B cell (primary cell): ENCODE results near the gene NKX2-3. TPM values are rescaled to one million over a fixed set of nuclear protein-coding genes. Genes with fewer than 3 reads are reported as not detected.

Experiments
- ATAC-seq: fragments of 200-7000 bp; cut with Tn5 transposase; one replicate; pipeline ENCODE4 v1.10.0; 2021; ENCODE audit warnings: low read depth, mild to moderate bottlenecking, moderate number of reproducible peaks, moderate library complexity
- CTCF ChIA-PET: fragments of 350-600 bp; sonication (Branson Sonifier 250); formaldehyde crosslinking; loops from one replicate; lab custom pipeline; 2021; ENCODE audit warnings: antibody characterized with exemption, inconsistent platforms; lab: Charles Lee
- POLR2A ChIA-PET: fragments of 350-600 bp; sonication (Branson Sonifier 250); formaldehyde crosslinking; loops from one replicate; lab custom pipeline; 2021; ENCODE audit warnings: antibody characterized with exemption; lab: Charles Lee
- DNase-seq: peaks from one replicate; pipeline ENCODE4 v3.0.0; 2013
- H2AFZ ChIP-seq: 2 replicates; pipeline ENCODE4 v1.6.1; 2012; ENCODE audit warnings: mild to moderate bottlenecking, low read depth, low read length; ENCODE audit not compliant: insufficient read depth, poor library complexity, severe bottlenecking
- H3K27ac ChIP-seq, 2 donors: 1 replicate in 1 of 2; 2 replicates in 1 of 2; pipeline ENCODE4 v1.5.1; 2012 to 2013; ENCODE audit warnings: low read length in 2 of 2, mild to moderate bottlenecking in 2 of 2, moderate library complexity in 1 of 2
- H3K27me3 ChIP-seq, 4 experiments: fragments of 200-600 bp in 1 of 4; sonication (generic) in 1 of 4; replicated peaks in 1 of 4; 1 replicate in 2 of 4; 2 replicates in 2 of 4; pipeline versions ENCODE4 v1.6.1 to v1.7.0; 2013 to 2016; ENCODE audit warnings: low read length in 3 of 4, mild to moderate bottlenecking in 2 of 4, mixed read lengths in 1 of 4, moderate library complexity in 1 of 4; ENCODE audit not compliant: insufficient read depth in 4 of 4, control insufficient read depth in 3 of 4; ENCODE audit errors: control extremely low read depth in 1 of 4
- H3K36me3 ChIP-seq, 2 experiments: replicated peaks in 1 of 2; 1 replicate in 1 of 2; 2 replicates in 1 of 2; pipeline versions ENCODE4 v1.6.1 to v1.7.1; 2013; ENCODE audit warnings: low read length in 1 of 2; ENCODE audit not compliant: insufficient read depth in 2 of 2, control insufficient read depth in 1 of 2; ENCODE audit errors: control extremely low read depth in 1 of 2, extremely low read depth in 1 of 2
- H3K4me1 ChIP-seq, 2 donors: fragments of 200-600 bp in 1 of 2; sonication (generic) in 1 of 2; 1 replicate in 1 of 2; 2 replicates in 1 of 2; pipeline versions ENCODE4 v1.5.1 to v1.6.1; 2013 to 2017; ENCODE audit warnings: low read length in 2 of 2; ENCODE audit not compliant: control insufficient read depth in 2 of 2, insufficient read depth in 2 of 2
- H3K4me2 ChIP-seq: replicated peaks from 2 replicates; pipeline ENCODE3; 2012; ENCODE audit warnings: mild to moderate bottlenecking, low read depth, low read length; ENCODE audit not compliant: poor library complexity, severe bottlenecking
- H3K4me3 ChIP-seq, 5 experiments: fragments of 200-600 bp in 1 of 5; sonication (generic) in 1 of 5; 1 replicate in 3 of 5; 2 replicates in 2 of 5; pipeline versions ENCODE4 v1.5.1 to v1.7.0; 2011 to 2016; ENCODE audit warnings: low read length in 4 of 5, mild to moderate bottlenecking in 4 of 5, low read depth in 2 of 5, control low read depth in 1 of 5, moderate library complexity in 1 of 5; ENCODE audit not compliant: insufficient read depth in 1 of 5; ENCODE audit errors: control extremely low read depth in 1 of 5, extremely low read depth in 1 of 5
- H3K79me2 ChIP-seq: fragments of 200-600 bp; sonication (generic); one replicate; pipeline ENCODE4 v1.6.0; 2016; ENCODE audit warnings: low read length; ENCODE audit not compliant: control insufficient read depth, insufficient read depth
- H3K9ac ChIP-seq: fragments of 200-600 bp; sonication (generic); 2 replicates; pipeline ENCODE4 v1.6.1; 2017; ENCODE audit warnings: mild to moderate bottlenecking, low read length, moderate library complexity
- H3K9me3 ChIP-seq, 3 donors: one replicate each; pipeline versions ENCODE4 v1.6.1 to v1.7.1; 2013; ENCODE audit warnings: low read length in 2 of 3; ENCODE audit not compliant: control insufficient read depth in 2 of 3, insufficient read depth in 1 of 3; ENCODE audit errors: control extremely low read depth in 1 of 3
- H4K20me1 ChIP-seq: 2 replicates; pipeline ENCODE4 v1.6.0; 2012; ENCODE audit warnings: mild to moderate bottlenecking, low read length; ENCODE audit not compliant: insufficient read depth, control insufficient read depth, poor library complexity, severe bottlenecking
- H3K27ac Mint-ChIP-seq: one replicate; pipeline ENCODE4 v1.8.0; 2021; ENCODE audit warnings: mixed read lengths
- H3K27me3 Mint-ChIP-seq: one replicate; pipeline ENCODE4 v1.8.0; 2021; ENCODE audit warnings: mixed read lengths
- H3K4me1 Mint-ChIP-seq: one replicate; pipeline ENCODE4 v1.8.0; 2021; ENCODE audit warnings: mixed read lengths
- H3K4me3 Mint-ChIP-seq: one replicate; pipeline ENCODE4 v1.8.0; 2021; ENCODE audit warnings: mixed read lengths
- H3K9me3 Mint-ChIP-seq: one replicate; pipeline ENCODE4 v1.8.0; 2022; ENCODE audit warnings: mixed read lengths; ENCODE audit not compliant: insufficient read depth
- CTCF ChIP-seq: fragments of 200-600 bp; IDR thresholded peaks from one replicate; pipeline ENCODE4 v1.8.0; 2022; ENCODE audit warnings: antibody characterized with exemption, mild to moderate bottlenecking
- EZH2 ChIP-seq: IDR thresholded peaks from 2 replicates; pipeline ENCODE4 v1.6.1; 2012; ENCODE audit warnings: borderline replicate concordance, low read depth, mild to moderate bottlenecking, moderate library complexity, low read length; ENCODE audit not compliant: insufficient read depth, poor library complexity, severe bottlenecking
- WGBS: methylation state at CpG from one replicate; pipeline ENCODE4 v1.1.5; 2013; ENCODE audit warnings: missing lambda C conversion rate; ENCODE audit not compliant: insufficient coverage; 5-methylcytosine and 5-hydroxymethylcytosine counted together
- intact Hi-C: fragments of 100-400 bp; cut with micrococcal nuclease; formaldehyde crosslinking; loops from one replicate; pipeline ENCODE4 v1.10.0; 2022
- polyA plus RNA-seq: library from polyadenylated mRNA; depleted of rRNA; stranded (reverse); fragments of >200 nt; gene quantifications from 2 replicates; pipeline ENCODE4 v1.2.3, GENCODE V29; 2012
- total RNA-seq, 2 donors: library from RNA; stranded (reverse); fragments of 120-200 nt in 1 of 2; gene quantifications; 1 replicate in 1 of 2; 2 replicates in 1 of 2; pipeline versions ENCODE4 v1.2.3 to v1.2.4, GENCODE V29; 2013 to 2022

The NKX2-3 gene
- total and polyA plus RNA-seq, 2 donors (not counting 1 experiment from before 2014, with no cell fraction given) = not detected

GRCh38 chr10:99533496-99534449 lies 1.0 kb downstream of the NKX2-3 start:
- no peak overlapping the region for H3K4me3 ChIP-seq
- H3K27ac ChIP-seq = no peak overlapping the region
- ChIA-PET POLR2A (no interaction called here), CTCF (no interaction called here)
- Mint-ChIP-seq H3K4me1 (peaks cover 70% of the 10 kb centered on the region), H3K27ac (peak overlapping the region; percentile 63), H3K9me3 (no peaks in the 10 kb centered on the region), H3K27me3 (peaks cover 87% of the 10 kb centered on the region), H3K4me3 (peak overlapping the region; percentile 86)
- 8% methylated on average over 27 of the region's 38 CpGs for WGBS
- peak overlapping the region; percentile 86 for H3K4me2 ChIP-seq
- no peak for TF ChIP-seq CTCF
- TF ChIP-seq EZH2 = no peak
- peaks cover 0 to 95% (median 82%) of the 10 kb centered on the region in 4 experiments for H3K27me3 ChIP-seq
- no peak for ATAC-seq
- peaks cover 75 to 81% of the 10 kb centered on the region in 2 donors for H3K4me1 ChIP-seq
- H2AFZ ChIP-seq = no peak overlapping the region
- no peak overlapping the region for H3K9ac ChIP-seq
- H3K79me2 ChIP-seq = no peaks in the 10 kb centered on the region
- H4K20me1 ChIP-seq = no peaks in the 10 kb centered on the region
- H3K36me3 ChIP-seq = no peaks in the 10 kb centered on the region
- peaks cover 0 to 74% (median 13%) of the 10 kb centered on the region in 3 donors for H3K9me3 ChIP-seq
- intact Hi-C loops = loop anchor here (5.0 kb wide), 1 partner anchor 301 kb away; no protein-coding TSS in a partner anchor
- peak; percentile 33 for DNase-seq
